ENCODE measurements around the gene KRTAP19-4. TPM values are rescaled to one million over a fixed set of nuclear protein-coding genes. Genes with fewer than 3 reads are reported as not detected.

KRTAP19-4 gene
- total and polyA plus RNA-seq, 2 of the 13 experiments (the other 11 are each of a cell fraction or from before 2014, with no cell fraction given) = not detected

DNA sequence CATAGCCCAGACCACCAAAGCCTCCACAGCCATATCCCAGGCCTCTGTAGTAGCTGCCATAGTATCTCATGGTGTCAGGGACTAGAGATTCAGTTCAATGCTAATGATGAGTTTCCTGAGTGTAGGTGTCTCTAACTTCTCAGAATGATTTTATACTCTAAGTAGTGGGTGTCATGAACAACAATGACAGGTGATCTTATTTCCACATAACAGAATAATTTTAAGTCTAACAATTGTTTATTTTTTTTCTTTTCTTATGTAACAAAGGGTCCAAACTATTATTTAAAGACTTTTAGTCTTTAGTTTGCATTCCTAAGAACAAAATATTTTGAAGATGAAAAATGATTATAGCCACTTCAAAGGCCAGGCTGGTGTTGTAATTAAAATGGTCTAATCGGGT is 44.8 kb upstream of the KRTAP19-4 start, which contains the start of gene KRTAP19-6:
Gene KRTAP19-6 (minus strand): TSS at position 101 of the 400 bp plus-strand sequence. CDS start 31 bp downstream, at position 70.
- FAIRE-seq = no peak
- no peak for DNase-seq (ENCODE audit: low spot score)
- H3K79me2 ChIP-seq (ENCODE audit: insufficient read depth, low read length) = no peaks in the 10 kb centered on the region
- no peaks in the 10 kb centered on the region for H4K20me1 ChIP-seq (ENCODE audit: insufficient read depth, low read length)
- 0% methylated on average over 1 of the region's 1 CpG for WGBS (ENCODE audit: low lambda C conversion rate)
- H3K9ac ChIP-seq (ENCODE audit: insufficient read depth, low read depth, low read length) = no peak within 1 kb of the TSS
- no peaks in the 10 kb centered on the region for H3K27me3 ChIP-seq (ENCODE audit: control insufficient read depth in 1 of 2, insufficient read depth in 2 of 2, low read length in 2 of 2)
- no peak within 1 kb of the TSS for H2AFZ ChIP-seq (ENCODE audit: low read length)
- no peaks in the 10 kb centered on the region for H3K4me1 ChIP-seq (ENCODE audit: insufficient read depth, low read length)
- no TSS peak for BruUV-seq (replicated peaks)
- CTCF ChIA-PET (ENCODE audit: low intra/inter-chr PET ratio, low total read pairs) = no interaction called here
- POLR2A ChIA-PET = no interaction called here
- peaks cover 86% of the 10 kb centered on the region for H3K9me3 ChIP-seq (ENCODE audit: low read length)
- no peaks in the 10 kb centered on the region for H3K36me3 ChIP-seq (replicated peaks in 1 of 2; ENCODE audit: control insufficient read depth in 1 of 2, insufficient read depth in 2 of 2, low read length in 2 of 2)
- no peak for TF ChIP-seq POLR2AphosphoS5 (IDR thresholded peaks at IDR 0.05; ENCODE audit: low read depth, low read length)
- TF ChIP-seq, protein P1, sequence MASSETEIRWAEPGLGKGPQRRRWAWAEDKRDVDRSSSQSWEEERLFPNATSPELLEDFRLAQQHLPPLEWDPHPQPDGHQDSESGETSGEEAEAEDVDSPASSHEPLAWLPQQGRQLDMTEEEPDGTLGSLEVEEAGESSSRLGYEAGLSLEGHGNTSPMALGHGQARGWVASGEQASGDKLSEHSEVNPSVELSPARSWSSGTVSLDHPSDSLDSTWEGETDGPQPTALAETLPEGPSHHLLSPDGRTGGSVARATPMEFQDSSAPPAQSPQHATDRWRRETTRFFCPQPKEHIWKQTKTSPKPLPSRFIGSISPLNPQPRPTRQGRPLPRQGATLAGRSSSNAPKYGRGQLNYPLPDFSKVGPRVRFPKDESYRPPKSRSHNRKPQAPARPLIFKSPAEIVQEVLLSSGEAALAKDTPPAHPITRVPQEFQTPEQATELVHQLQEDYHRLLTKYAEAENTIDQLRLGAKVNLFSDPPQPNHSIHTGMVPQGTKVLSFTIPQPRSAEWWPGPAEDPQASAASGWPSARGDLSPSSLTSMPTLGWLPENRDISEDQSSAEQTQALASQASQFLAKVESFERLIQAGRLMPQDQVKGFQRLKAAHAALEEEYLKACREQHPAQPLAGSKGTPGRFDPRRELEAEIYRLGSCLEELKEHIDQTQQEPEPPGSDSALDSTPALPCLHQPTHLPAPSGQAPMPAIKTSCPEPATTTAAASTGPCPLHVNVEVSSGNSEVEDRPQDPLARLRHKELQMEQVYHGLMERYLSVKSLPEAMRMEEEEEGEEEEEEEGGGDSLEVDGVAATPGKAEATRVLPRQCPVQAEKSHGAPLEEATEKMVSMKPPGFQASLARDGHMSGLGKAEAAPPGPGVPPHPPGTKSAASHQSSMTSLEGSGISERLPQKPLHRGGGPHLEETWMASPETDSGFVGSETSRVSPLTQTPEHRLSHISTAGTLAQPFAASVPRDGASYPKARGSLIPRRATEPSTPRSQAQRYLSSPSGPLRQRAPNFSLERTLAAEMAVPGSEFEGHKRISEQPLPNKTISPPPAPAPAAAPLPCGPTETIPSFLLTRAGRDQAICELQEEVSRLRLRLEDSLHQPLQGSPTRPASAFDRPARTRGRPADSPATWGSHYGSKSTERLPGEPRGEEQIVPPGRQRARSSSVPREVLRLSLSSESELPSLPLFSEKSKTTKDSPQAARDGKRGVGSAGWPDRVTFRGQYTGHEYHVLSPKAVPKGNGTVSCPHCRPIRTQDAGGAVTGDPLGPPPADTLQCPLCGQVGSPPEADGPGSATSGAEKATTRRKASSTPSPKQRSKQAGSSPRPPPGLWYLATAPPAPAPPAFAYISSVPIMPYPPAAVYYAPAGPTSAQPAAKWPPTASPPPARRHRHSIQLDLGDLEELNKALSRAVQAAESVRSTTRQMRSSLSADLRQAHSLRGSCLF (CRISPR knock-in tag; IDR thresholded peaks at IDR 0.05; ENCODE audit: borderline replicate concordance) = no peak
- no peak for TF ChIP-seq ZGPAT (CRISPR knock-in tag; IDR thresholded peaks at IDR 0.05)
- no peak for TF ChIP-seq EED (CRISPR knock-in tag; IDR thresholded peaks at IDR 0.05)
- TF ChIP-seq ATF7 (IDR thresholded peaks at IDR 0.05) = no peak
- no peak for TF ChIP-seq ATF7 (CRISPR knock-in tag; IDR thresholded peaks at IDR 0.05)
- no peak for TF ChIP-seq CCAR2 (optimal IDR thresholded peaks at IDR 0.05; ENCODE audit: low read depth, low read length)
- TF ChIP-seq ZNF670 (CRISPR knock-in tag; IDR thresholded peaks at IDR 0.05; ENCODE audit: borderline replicate concordance) = no peak
- no peak for TF ChIP-seq ZNF264 (CRISPR knock-in tag; IDR thresholded peaks at IDR 0.05)
- TF ChIP-seq, protein P2, sequence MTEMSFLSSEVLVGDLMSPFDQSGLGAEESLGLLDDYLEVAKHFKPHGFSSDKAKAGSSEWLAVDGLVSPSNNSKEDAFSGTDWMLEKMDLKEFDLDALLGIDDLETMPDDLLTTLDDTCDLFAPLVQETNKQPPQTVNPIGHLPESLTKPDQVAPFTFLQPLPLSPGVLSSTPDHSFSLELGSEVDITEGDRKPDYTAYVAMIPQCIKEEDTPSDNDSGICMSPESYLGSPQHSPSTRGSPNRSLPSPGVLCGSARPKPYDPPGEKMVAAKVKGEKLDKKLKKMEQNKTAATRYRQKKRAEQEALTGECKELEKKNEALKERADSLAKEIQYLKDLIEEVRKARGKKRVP (CRISPR knock-in tag; IDR thresholded peaks at IDR 0.05) = no peak
- TF ChIP-seq SP4 (CRISPR knock-in tag; IDR thresholded peaks at IDR 0.05) = no peak
- no peak for TF ChIP-seq MTERF4 (CRISPR knock-in tag; IDR thresholded peaks at IDR 0.05)
- TF ChIP-seq HMG20A (CRISPR knock-in tag; IDR thresholded peaks at IDR 0.05; ENCODE audit: borderline replicate concordance) = no peak
- TF ChIP-seq RBAK (CRISPR knock-in tag; IDR thresholded peaks at IDR 0.05) = no peak
- no peak for TF ChIP-seq SIN3A (IDR thresholded peaks at IDR 0.05; ENCODE audit: borderline replicate concordance, low read depth, low read length)
- no peak for TF ChIP-seq ZNF672 (CRISPR knock-in tag; IDR thresholded peaks at IDR 0.05)
- ATAC-seq = no peak
- intact Hi-C loops (cut with micrococcal nuclease; ENCODE audit: unreplicated experiment) (no loop called here), in situ Hi-C loops (cut with HindIII; ENCODE audit: extremely low pct_ligation_motif_present, low pct_unique_long_range_greater_than_20kb) (no loop called here)
- H3K4me2 ChIP-seq (ENCODE audit: low read depth, low read length) = no peak within 1 kb of the TSS
- no peak within 1 kb of the TSS for H3K4me3 ChIP-seq (replicated peaks in 1 of 3; ENCODE audit: insufficient read depth in 1 of 3, low read depth in 2 of 3, low read length in 3 of 3)
- H3K27ac ChIP-seq (ENCODE audit: extremely low read length, insufficient read depth, low read length) = no peak within 1 kb of the TSS
